ENCODE measurements around the gene PLXNA1.

Gene PLXNA1

DNA sequence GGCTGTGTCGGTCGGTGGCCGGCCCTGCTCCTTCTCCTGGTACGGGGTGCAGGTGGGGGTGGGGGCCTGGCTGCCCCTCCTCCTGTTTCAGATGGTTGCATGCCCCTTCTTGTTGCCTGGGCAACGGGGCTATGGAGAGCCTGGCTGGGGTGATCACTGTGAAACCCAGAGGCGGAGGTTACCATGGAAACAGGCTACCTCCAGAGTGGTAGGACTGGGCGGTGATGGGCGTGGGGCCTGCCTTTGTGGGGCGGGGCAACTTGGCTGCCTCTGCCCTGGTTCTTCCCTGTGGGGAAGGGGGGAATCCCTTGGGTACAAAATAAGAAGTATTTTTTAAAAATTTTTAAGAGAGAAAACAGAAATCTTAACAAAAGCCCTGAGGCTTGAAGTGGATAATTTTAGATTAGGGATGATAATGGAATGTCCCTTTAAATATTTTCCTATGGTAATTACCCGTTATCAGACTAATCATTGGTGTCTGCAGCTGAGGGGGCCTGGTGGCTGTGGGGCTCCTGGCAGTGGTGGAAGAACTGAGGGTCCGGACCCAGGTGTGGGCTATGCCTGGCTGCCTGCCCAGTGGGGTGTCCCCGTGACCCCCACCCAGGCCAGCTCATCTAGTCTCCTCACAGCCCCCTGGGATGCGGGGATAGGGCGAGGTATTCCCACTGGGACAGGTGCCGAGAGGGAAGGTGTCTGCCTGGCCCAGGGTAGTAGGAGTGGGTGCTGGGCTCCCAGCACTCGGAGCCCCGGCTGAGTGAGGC lies 32.5 kb downstream of the PLXNA1 start:
- TF ChIP-seq CTCF (IDR thresholded peaks at IDR 0.05), result no peak

GRCh38 chr3:127016043-127016343 lies 33.1 kb downstream of the PLXNA1 start:
- TF ChIP-seq CTCF (IDR thresholded peaks at IDR 0.05), result no peak

- TF ChIP-seq CTCF (IDR thresholded peaks at IDR 0.05), result no peak
Observed at GRCh38 chr3:127016461-127016860, 33.5 kb downstream of the PLXNA1 start.

GRCh38 chr3:127017229-127017628 lies 34.3 kb downstream of the PLXNA1 start:
- no peak for TF ChIP-seq CTCF (IDR thresholded peaks at IDR 0.05)

- no peak for TF ChIP-seq CTCF (IDR thresholded peaks at IDR 0.05)
Observed at GRCh38 chr3:127017781-127018180, 34.9 kb downstream of the PLXNA1 start.

DNA sequence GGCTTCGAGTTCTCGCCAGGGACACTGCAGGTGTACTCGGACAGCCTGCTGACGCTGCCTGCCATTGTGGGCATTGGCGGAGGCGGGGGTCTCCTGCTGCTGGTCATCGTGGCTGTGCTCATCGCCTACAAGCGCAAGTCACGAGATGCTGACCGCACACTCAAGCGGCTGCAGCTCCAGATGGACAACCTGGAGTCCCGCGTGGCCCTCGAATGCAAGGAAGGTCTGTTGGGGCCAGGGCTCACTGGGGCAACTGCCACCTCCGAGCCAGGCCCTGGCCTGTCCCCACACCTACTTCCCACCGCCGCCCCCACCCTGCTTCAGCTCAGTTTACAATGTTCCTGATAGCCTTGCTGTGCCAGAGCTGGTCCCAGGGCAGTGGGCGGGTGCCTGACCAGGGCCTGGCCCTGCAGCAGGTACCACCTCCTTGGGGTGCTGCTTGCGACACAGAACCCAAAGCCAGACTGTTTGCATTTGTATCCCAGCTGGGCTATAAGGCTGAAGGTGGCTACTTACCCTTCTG lies 35.5 kb downstream of the PLXNA1 start:
- TF ChIP-seq CTCF (IDR thresholded peaks at IDR 0.05), result no peak

DNA sequence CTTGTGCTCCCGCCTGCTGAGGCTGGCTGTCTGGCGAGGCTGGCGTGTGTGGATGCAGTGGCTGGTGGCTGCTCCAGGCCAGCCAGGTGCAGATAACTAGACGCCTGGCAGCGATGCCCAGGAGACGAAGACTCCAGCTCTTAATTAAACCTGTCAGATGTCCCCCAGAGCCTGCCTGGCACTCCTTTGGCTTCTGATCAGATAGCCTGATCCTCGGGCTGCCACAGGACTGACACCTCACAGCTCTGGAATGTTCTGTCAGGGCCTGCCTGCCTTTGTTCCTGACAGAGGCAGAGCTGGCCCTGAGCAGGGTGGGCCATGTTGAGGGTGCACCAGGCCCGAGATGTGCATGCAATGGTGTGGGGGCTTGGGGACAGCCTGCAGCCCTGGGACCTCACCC lies 36.5 kb downstream of the PLXNA1 start:
- no peak for TF ChIP-seq CTCF (IDR thresholded peaks at IDR 0.05)

DNA sequence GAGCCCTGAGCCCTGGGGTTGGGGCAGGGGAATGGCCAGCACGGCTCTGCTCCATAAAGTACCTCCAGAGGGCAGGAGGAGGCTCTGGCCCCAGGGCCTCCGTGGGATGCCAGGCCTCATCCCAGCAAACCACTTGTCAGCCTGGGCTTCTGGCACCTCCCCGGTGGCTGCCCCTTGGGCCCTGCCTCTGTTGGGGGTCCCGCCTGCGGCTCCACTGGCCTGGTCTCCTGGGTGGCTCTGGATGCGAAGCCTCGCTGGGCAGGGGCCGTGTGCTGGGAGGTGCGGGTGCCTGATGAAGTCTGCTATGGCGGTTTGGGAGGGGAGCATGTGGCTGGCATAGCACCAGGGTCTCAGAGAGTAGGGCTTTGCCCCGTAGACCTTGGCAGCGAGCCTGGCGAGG lies 37.6 kb downstream of the PLXNA1 start:
- TF ChIP-seq CTCF (IDR thresholded peaks at IDR 0.05), result no peak

Measured in LNCAP (cell line).